GM12892 (cell line): ENCODE data around the gene NAV3.

ENCODE experiments used
- DNase-seq: peaks from one replicate; pipeline ENCODE4 v3.0.0; 2011; ENCODE audit not compliant: insufficient read length
- FAIRE-seq: peaks from 2 replicates; lab custom pipeline; 2011; peaks lifted over from hg19 to GRCh38; lab: Jason Lieb, UNC
- POLR2A ChIP-seq: IDR thresholded peaks from 2 replicates; pipeline ENCODE4 v1.6.1; 2011; ENCODE audit warnings: low read depth, low read length, control low read depth
- POLR2AphosphoS5 ChIP-seq: IDR thresholded peaks from 2 replicates; pipeline ENCODE4 v1.6.1; 2011; ENCODE audit warnings: low read depth, low read length, control low read depth
- TAF1 ChIP-seq: IDR thresholded peaks from 2 replicates; pipeline ENCODE4 v1.6.1; 2011; ENCODE audit warnings: low read depth, mild to moderate bottlenecking, control low read depth, low read length, borderline replicate concordance

Gene NAV3

DNA sequence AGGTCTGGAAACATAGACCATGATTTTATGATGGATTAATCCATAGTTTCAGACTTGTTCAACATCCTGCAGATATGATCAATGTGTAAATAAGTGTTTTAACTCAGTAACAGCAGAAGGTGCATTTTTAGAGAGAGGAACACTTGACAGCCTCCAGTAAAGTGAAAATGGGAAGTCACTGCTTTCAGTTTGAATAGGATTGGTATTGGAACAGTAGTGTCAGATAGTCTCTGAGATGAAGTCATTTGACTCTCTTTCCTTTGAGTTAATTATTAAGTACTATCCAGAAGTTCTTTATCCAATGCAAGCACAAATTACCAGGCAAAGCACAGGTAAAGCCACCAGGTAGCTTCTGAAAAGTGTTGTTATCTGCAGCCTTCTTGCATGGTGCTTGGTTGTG is 14.5 kb upstream of the NAV3 start:
- peak; percentile 50 for FAIRE-seq
- TF ChIP-seq POLR2AphosphoS5 (no peak), POLR2A (no peak), TAF1 (no peak)
- DNase-seq, result no peak

DNA sequence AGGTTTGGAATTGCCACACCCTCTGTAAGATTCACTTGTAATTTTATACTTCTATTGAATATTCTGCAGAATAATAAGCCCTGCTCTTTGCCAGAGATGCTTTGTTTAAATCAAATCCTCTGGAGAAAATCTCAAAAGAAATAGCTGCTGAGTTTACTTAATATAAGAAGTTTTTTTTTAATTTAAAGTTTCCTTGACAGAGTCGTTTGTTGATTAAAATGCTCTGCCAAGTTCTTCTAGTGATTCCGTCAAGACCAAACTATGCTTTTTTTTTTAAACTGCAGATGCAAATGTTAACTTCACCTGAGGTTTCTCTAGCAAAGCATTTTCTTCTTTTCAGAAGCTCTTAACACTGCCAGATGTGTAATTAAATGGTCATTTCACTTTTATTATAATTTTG is 13.4 kb upstream of the NAV3 start:
- DNase-seq (no peak), FAIRE-seq (no peak)
- no peak for TF ChIP-seq TAF1

DNA sequence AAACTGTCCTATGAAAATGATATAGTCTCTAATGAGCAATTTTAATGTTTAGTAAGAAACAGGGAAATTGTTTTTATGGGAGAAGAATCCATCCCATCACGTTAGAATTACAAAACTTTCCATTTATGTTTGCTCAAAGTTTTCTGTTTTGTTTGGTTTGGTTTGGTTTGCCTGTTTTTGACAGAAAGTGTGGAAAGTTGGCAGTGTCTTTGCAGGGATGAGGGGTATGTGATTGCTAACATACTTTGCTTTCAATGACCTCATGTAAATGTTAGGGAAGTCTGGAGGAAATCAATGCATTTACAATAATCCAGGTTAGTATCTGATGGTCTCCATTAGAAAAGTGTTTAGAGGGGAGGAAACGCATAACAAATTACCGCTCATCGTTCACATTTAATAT is 12.3 kb upstream of the NAV3 start:
- DNase-seq (no peak), FAIRE-seq (no peak)
- TF ChIP-seq POLR2AphosphoS5 (no peak), POLR2A (no peak), TAF1 (no peak)

DNA sequence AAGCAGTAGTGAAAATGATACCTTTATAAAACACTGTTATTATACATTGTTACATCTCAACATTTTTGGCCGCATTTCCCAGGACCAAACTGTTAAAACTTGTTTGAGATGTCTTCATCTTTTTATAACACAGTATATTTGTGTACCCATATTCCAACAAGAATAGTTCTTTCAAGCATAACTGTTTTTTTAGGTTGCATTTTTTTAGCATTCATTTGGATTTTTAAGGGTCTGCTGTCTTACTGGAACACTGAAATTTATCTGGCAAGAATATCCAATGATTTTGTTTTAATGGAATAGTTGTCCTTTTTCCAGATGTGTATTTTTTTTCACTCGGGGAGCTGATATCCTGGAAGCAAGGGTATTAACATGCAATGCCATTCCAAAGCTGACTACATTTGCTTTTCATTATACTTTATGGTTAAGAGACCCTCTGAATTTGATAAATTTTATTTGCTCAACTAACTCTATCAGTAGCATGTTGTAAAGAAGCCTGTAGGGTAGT is 8.9 kb upstream of the NAV3 start:
- FAIRE-seq (no peak), DNase-seq (no peak)
- TF ChIP-seq TAF1 (no peak), POLR2A (no peak), POLR2AphosphoS5 (no peak)

DNA sequence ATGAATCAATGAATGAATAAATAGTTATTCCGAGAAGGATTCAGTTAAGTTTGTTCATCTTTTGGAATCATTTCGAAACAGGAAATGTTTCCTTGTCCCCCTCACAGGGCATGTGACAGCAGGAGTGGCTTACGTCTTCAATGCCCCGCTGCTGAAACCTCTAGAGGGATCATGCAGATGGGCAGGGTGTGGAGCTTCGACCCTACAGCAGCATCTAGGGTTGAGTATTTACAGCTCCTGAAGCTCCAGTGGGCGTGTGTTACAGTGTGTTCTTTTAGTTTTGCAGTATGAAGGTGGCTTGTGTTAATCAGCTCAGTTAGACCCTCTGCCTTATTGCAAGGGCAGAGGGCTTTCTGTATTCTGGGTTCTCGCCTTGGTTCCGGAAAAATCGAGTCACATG is 2.6 kb downstream of the NAV3 start:
- TF ChIP-seq POLR2A, result no peak
- TF ChIP-seq TAF1, result no peak
- no peak for TF ChIP-seq POLR2AphosphoS5
- FAIRE-seq, result no peak
- DNase-seq, result no peak

DNA sequence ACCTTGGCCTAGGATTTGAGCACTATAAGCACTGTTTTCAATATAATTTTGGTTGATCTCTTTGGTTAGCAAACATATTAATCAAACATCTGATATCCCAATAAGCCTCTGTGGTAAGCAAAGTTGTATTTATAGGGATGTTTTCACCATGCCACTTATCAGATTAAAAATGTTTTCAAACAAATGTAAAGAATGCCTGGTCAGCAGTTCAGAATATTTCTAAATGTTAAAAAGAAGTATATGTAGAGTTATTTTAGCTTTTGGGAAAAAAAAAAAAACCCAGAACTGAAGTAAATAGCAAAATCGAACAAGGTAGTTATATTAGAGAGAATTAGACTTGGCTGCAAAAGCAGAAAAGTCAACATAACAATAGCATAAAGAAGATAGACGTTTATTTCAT is 3.9 kb downstream of the NAV3 start:
- FAIRE-seq (no peak), DNase-seq (no peak)
- TF ChIP-seq POLR2A (no peak), TAF1 (no peak), POLR2AphosphoS5 (no peak)

DNA sequence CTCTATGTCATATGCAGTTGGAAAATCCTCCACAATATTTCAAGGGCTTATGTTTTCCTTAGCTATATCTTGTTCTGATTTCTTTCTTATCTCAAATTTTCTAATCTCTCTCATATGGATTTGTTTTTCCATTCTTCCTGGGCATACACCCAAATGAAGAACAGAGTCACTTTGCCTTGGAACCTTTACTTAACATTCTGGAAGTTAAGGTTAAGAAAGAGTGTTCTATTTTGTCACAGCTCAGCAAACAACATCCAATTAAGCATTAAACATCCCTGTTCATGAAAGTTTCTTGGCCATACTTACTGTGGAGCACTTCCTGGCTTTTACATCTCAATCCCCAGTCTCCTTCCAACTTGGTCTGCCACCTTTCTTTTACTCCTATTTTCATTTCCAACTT is 5.3 kb downstream of the NAV3 start:
- TF ChIP-seq POLR2AphosphoS5 (no peak), TAF1 (no peak), POLR2A (no peak)
- FAIRE-seq, result no peak

DNA sequence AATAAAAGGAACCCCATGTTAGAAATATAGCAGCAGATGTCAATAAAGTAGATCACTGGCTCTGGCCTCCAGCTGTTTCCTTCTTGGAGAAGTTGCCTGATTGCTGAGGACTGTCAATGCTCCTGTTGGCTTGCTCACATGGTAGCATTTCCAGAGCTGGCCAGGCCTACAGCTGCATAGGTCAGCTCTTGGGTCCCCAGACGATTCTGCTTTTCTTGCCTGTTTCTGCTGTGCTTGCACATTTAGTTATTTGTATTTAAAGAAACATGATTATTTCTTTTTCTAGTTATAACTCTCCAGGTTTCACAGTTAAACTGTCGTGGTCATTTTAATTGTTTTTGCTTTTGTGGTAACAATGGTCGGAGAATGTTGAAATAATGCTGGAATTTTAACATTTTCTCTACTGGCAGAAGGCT is 7.2 kb downstream of the NAV3 start:
- TF ChIP-seq POLR2AphosphoS5 (no peak), POLR2A (no peak), TAF1 (no peak)
- DNase-seq, result no peak
- no peak for FAIRE-seq

More for the DNA sequence above, 5.3 kb downstream of the NAV3 start:
- no peak for DNase-seq

DNA sequence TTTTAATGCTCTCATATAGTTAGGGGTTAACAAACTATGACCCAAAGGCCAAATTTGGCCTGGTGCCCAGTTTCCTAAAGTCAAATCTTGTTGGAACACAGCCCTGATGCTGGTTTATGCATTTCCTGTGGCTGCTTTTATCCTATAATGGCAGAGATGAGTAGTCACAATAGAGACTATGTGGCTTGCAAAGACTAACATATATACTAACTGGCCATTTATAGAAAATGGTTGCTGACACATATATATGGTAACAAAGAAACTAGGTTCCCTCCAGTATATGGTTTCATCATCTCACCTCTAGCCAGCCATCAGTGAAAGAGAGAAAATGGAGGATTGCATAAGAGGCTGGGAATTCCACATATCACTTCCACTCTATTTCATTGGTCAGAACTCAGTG is 10.8 kb downstream of the NAV3 start:
- no peak for FAIRE-seq
- no peak for DNase-seq
- TF ChIP-seq TAF1 (no peak), POLR2A (no peak), POLR2AphosphoS5 (no peak)

DNA sequence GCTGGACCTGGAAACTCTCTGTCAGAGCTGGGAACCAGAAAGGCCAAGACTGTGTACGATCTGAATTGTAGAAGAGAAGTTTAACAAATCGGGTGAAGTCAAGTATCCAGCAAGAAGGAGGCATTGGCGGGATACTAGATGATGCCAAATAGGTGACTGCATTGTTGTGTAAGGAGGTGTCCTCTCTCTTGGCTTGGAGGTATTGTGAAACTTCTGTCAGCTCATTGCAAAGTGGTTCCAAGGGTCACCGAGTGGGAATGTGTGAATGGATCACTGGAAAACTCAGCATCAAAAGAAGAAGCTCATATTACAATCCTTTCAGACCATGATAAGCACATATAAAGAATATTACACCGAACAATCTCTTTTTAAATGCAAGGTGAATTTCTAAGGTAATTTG is 11.7 kb downstream of the NAV3 start:
- DNase-seq, result no peak
- TF ChIP-seq POLR2AphosphoS5, result no peak
- TF ChIP-seq TAF1, result no peak
- no peak for TF ChIP-seq POLR2A
- no peak for FAIRE-seq

DNA sequence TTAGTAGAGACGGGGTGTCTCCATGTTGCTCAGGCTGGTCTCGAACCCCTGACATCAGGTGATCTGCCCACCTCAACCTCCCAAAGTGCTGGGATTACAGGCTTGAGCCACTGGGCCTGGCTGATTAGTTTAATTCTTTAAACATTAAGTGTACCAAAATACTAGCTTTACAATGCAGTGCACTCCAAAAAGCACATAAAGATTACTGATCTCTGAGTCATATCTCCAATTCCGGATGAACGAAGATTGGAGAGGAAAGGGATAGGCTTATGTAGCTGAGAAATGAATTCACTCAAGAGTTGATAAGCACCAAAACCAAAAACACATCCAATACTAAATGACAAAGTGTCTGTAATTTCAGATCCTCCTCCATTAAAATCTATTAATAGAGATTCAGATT is 15.1 kb downstream of the NAV3 start:
- no peak for FAIRE-seq
- TF ChIP-seq POLR2AphosphoS5, result no peak
- no peak for TF ChIP-seq TAF1
- no peak for TF ChIP-seq POLR2A

DNA sequence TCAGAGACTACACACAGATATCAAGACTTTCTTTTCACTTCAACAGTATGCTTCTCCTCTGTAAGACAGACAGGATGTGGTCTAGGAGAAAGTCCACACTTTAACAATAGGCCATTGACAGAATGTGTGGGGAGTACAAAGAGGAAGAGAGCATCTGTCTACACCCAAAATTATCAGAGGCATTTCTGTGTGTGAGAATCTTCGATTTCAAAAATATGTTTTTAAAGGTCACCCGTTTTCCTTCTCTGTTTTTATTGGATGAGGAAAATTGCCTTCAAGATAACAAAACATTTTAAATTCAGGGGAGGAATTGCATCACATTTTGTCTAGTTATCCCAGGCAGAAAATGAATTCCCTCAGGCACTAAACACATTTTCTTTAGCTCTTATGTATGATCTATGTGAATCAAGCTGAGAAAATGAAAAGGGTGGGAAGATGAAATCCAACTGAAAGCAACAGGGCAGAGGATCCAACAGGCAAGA is 16.4 kb downstream of the NAV3 start:
- no peak for TF ChIP-seq TAF1
- no peak for TF ChIP-seq POLR2A
- TF ChIP-seq POLR2AphosphoS5, result no peak
- FAIRE-seq, result peak; percentile 82
- peak; percentile 5 for DNase-seq

More for the DNA sequence above, 15.1 kb downstream of the NAV3 start:
- no peak for DNase-seq
